OCI-LY7 (cell line): ENCODE measurements around the gene ZSWIM1. TPM values are rescaled to one million over a fixed set of nuclear protein-coding genes. Genes with fewer than 3 reads are reported as not detected.

Experiments
- BruUV-seq: library from RNA; stranded (reverse); fragments of 400-500 nt; replicated peaks from 2 replicates; lab custom pipeline; 2021; lab: Mats Ljungman, UMichigan
- CTCF ChIA-PET: fragments of 300-600 bp; sonication (Branson Sonifier 250); formaldehyde crosslinking; loops from one replicate; lab custom pipeline; 2022; ENCODE audit warnings: antibody characterized with exemption; ENCODE audit not compliant: unreplicated experiment; lab: Charles Lee
- POLR2A ChIA-PET: fragments of 300-600 bp; sonication (Branson Sonifier 250); formaldehyde crosslinking; loops from one replicate; lab custom pipeline; 2022; ENCODE audit warnings: antibody characterized with exemption; lab: Charles Lee
- DNase-seq: peaks from one replicate; pipeline ENCODE4 v3.0.0-alpha.2; 2015; ENCODE audit warnings: low spot score
- H2AFZ ChIP-seq: fragments of 200-600 bp; sonication (generic), shearing (Covaris generic); 2 replicates; pipeline ENCODE4 v1.6.1; 2014; ENCODE audit warnings: mild to moderate bottlenecking, antibody characterized with exemption, low read length, moderate library complexity
- H3K27ac ChIP-seq: fragments of 200-600 bp; sonication (generic); 2 replicates; pipeline ENCODE4 v1.5.1; 2014; ENCODE audit warnings: mixed run types, low read depth, mild to moderate bottlenecking, moderate library complexity, low read length, inconsistent platforms; ENCODE audit not compliant: poor library complexity, severe bottlenecking
- H3K36me3 ChIP-seq: fragments of 200-600 bp; sonication (generic); 2 replicates; pipeline ENCODE4 v1.6.1; 2014; ENCODE audit warnings: mild to moderate bottlenecking, antibody characterized with exemption, low read length, moderate library complexity, mixed read lengths; ENCODE audit not compliant: insufficient read depth
- H3K4me1 ChIP-seq: fragments of 200-600 bp; sonication (generic); 2 replicates; pipeline ENCODE4 v1.5.1; 2014; ENCODE audit warnings: mild to moderate bottlenecking, low read length; ENCODE audit not compliant: insufficient read depth, poor library complexity, severe bottlenecking
- H3K4me2 ChIP-seq: fragments of 200-600 bp; sonication (generic); 2 replicates; pipeline ENCODE4 v1.6.1; 2014; ENCODE audit warnings: mild to moderate bottlenecking, low read length
- H3K4me3 ChIP-seq: fragments of 200-600 bp; sonication (generic); 2 replicates; pipeline ENCODE4 v1.5.1; 2014; ENCODE audit warnings: mild to moderate bottlenecking, low read depth, low read length; ENCODE audit not compliant: poor library complexity, severe bottlenecking
- H3K79me2 ChIP-seq: fragments of 200-600 bp; sonication (generic); 2 replicates; pipeline ENCODE4 v1.6.1; 2016; ENCODE audit warnings: low read depth, mild to moderate bottlenecking, low read length, moderate library complexity, mixed read lengths; ENCODE audit not compliant: insufficient read depth
- H3K9me2 ChIP-seq: fragments of 200-600 bp; sonication (generic); 2 replicates; pipeline ENCODE4 v1.6.1; 2016; ENCODE audit warnings: mild to moderate bottlenecking, low read length, mixed read lengths; ENCODE audit not compliant: insufficient read depth
- H3K9me3 ChIP-seq: fragments of 200-600 bp; sonication (generic); 2 replicates; pipeline ENCODE4 v1.6.1; 2014; ENCODE audit warnings: mild to moderate bottlenecking, mixed run types, low read length, mixed read lengths
- H4K20me1 ChIP-seq: fragments of 200-600 bp; sonication (generic); 2 replicates; pipeline ENCODE4 v1.6.1; 2014; ENCODE audit warnings: mild to moderate bottlenecking, antibody characterized with exemption, low read length, moderate library complexity, mixed read lengths; ENCODE audit not compliant: insufficient read depth
- CTCF ChIP-seq: fragments of 200-600 bp; sonication (generic); conservative IDR thresholded peaks from 2 replicates; pipeline ENCODE4 v1.5.1; 2014; ENCODE audit warnings: mild to moderate bottlenecking, antibody characterized with exemption, low read length, moderate library complexity, mixed read lengths
- EZH2phosphoT487 ChIP-seq: fragments of 200-600 bp; sonication (generic); IDR thresholded peaks from 2 replicates; pipeline ENCODE4 v1.6.1; 2018; ENCODE audit warnings: low read depth, borderline replicate concordance, mild to moderate bottlenecking, mixed run types, antibody characterized with exemption, low read length, moderate library complexity, mixed read lengths
- intact Hi-C: fragments of 100-400 bp; cut with micrococcal nuclease; formaldehyde crosslinking; loops from one replicate; pipeline ENCODE4 v1.10.0; 2022; ENCODE audit not compliant: unreplicated experiment
- total RNA-seq, 2 experiments: library from RNA; depleted of rRNA in 1 of 2; stranded (reverse); fragments of >200 nt in 1 of 2; shearing (Covaris generic) in 1 of 2; gene quantifications; 2 replicates each; pipeline ENCODE4 v1.2.3, GENCODE V29; 2014 to 2022

ZSWIM1 gene
- total RNA-seq, 2 experiments from 2014 or later, result 13.9 to 19.2 TPM

- Histone ChIP-seq H3K4me2 (no peak overlapping the region), H3K9me2 (no peaks in the 10 kb centered on the region), H3K36me3 (no peaks in the 10 kb centered on the region), H4K20me1 (no peaks in the 10 kb centered on the region), H3K4me3 (no peak overlapping the region), H3K9me3 (no peaks in the 10 kb centered on the region), H3K4me1 (no peaks in the 10 kb centered on the region), H3K79me2 (no peaks in the 10 kb centered on the region), H2AFZ (no peak overlapping the region), H3K27ac (no peak overlapping the region)
- no peak for DNase-seq
- ChIA-PET CTCF (no interaction called here), POLR2A (interaction anchor here (1.0 to 1.4 kb wide), 2 partner anchors 10 to 52 kb away, joined by 3 to 5 read pairs; no protein-coding TSS in a partner anchor)
- TF ChIP-seq CTCF, result no peak
- no peak for TF ChIP-seq EZH2phosphoT487
- no TSS peak for BruUV-seq
- intact Hi-C loops, result no loop called here
Observed at GRCh38 chr20:45918182-45918737, 37.2 kb downstream of the ZSWIM1 start.

DNA sequence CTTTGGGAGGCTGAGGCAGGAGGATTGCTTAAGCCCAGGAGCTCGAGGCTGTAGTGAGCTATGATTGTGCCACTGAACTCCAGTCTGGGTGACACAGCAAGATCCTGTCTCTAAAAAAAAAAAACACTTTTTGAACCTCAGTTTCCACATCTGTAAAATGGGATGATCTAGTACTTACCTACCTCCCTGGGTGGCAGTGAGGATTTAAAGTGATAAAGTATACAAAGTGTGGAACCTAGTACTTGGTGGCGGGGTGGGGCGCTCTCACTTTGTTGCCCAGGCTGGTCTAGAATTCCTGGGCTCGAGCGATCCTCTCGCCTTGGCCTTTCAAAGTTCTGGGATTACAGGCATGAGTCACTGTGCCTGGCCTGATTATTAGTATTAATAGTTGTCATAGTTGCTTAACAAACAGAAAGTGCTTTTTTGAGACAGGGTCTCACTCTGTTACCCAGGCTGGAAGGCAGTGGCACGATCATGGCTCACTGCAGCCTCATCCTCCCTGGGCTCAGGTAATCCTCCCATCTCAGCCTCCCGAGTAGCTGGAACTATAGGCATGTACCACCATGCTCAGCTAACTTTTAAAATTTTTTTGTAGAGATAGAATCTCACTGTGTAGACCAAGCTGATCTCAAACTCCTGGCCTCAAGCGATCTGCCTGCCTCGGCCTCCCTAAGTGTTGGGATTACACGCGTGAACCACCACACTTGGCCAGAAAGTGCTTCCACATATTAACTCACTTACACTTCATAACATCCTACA lies 37.9 kb downstream of the ZSWIM1 start:
- no TSS peak for BruUV-seq
- intact Hi-C loops, result no loop called here
- CTCF ChIA-PET, result no interaction called here

More for the DNA sequence above, 37.9 kb downstream of the ZSWIM1 start:
- Histone ChIP-seq H3K79me2 (no peaks in the 10 kb centered on the region), H3K27ac (no peak overlapping the region), H3K36me3 (no peaks in the 10 kb centered on the region), H3K4me2 (no peak overlapping the region), H3K4me3 (no peak overlapping the region), H4K20me1 (no peaks in the 10 kb centered on the region), H3K4me1 (no peaks in the 10 kb centered on the region), H3K9me3 (no peaks in the 10 kb centered on the region), H2AFZ (no peak overlapping the region), H3K9me2 (no peaks in the 10 kb centered on the region)
- TF ChIP-seq EZH2phosphoT487 (no peak), CTCF (no peak)
- DNase-seq, result no peak
- POLR2A ChIA-PET, result interaction anchor here (0.6 to 1.4 kb wide), 5 partner anchors 8 to 52 kb away, joined by 3 to 6 read pairs (median 4); partner anchors contain the start of genes PCIF1 and ZSWIM1
